Posterior vena cava (tissue), 2 donors: ENCODE data around the gene SOX6. TPM values are rescaled to one million over a fixed set of nuclear protein-coding genes. Genes with fewer than 3 reads are reported as not detected.

Experiments used
- DNase-seq: peaks from one replicate; pipeline ENCODE4 v3.0.0-alpha.2; 2020; ENCODE audit warnings: low spot score
- intact Hi-C, 2 donors: fragments of 100-400 bp; cut with DNase I; formaldehyde crosslinking; loops; one replicate each; pipeline versions ENCODE4 v1.14.1 to v1.14.2; 2022 to 2023
- total RNA-seq, 2 donors: library from RNA; stranded (reverse); fragmentation: NEBNext Ultra II Directional; extraction: Animal tissue kit (Norgen Biotek cat#: 25700); gene quantifications; one replicate each; pipeline ENCODE4 v1.2.1, GENCODE V29; 2021
- donor health status: DM: yes; HTN: yes; CAD: no.
- donor health status: DM: yes; HTN: yes; CAD: no.

SOX6 gene
- total RNA-seq, 2 donors from 2014 or later = 8.1 to 11.0 TPM

DNA sequence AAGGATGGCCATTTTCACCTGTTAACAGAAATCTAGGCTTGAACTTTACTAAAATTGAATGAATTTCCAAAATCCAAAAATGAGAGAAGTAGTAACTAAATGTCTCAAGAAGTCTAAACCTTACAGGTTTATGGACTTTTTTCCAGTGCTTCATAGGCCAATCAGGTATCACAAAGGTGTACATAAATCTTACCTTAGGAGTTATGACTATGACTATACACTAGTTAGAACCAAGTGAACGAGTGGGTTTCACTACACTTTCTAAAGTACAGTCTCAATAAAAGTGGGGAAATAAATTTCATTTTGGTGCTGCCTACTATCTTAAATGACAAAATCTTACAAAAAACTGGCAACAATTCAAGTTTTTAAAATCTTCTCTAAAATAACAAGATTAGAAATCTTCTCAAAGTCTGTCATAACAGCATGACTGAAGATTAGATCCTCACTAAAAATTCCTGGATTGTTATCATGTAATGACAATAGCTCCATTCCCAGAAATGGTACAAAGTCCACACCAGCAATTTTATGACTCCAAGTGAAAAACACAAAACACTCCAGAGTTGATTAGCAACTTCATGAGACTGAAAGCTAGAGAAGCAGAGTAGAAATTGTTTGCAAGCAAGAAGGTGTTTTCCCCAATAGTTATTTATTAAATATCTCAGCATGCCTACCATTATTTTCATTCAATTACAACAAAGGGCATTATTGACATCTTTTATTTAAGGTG lies 20.9 kb downstream of the SOX6 start:
- no peak for DNase-seq
- intact Hi-C loops = no loop called here

DNA sequence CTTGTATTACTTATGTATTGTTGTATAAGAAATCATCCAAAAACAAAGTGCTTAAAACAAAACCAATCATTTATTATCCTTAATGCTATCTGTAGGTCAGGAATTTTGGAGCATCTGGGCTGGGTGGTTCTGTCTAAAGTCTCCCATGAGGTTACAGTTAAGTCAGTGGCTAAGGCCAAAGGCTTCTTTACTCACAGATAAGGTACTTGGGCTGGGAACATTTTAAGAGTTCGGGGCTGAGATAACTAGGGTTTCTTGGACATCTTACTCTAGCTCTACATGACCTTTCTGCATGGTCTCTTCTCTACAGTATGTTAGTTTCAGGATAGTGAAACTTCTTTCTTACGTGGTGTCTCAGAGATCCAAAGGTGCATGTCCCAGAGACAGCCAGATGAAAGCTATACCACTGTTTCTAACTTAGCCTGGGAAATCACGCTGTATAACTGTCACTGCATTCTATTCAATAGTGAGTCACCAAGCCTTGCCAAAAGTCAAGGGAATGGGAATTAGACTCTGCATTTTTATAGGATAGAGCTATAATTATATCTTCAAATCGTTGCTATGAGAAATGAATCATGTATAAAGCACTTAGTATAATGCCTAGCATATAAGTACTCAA lies 29.6 kb downstream of the SOX6 start:
- no peak for DNase-seq
- intact Hi-C loops = loop anchor here in 1 of 2 donors (2.0 kb wide), 1 partner anchor 22 kb away; no protein-coding TSS in a partner anchor

DNA sequence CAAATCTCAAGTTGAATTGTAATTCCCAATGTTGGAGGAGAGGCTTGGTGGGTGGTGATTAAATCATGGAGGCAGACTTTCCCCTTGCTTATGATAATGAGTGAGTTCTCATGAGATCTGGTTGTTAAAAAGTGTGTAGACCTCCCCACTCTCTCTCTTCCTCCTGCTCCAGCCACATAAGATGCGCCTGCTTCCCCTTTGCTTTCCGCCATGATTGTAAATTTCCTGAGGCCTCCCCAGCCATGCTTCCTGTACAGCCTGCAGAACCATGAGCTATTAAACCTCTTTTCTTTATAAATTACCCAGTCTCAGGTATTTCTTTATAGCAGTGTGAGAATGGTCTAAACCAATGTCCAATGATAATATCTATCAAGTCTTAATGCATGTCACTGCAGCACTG lies 34.2 kb downstream of the SOX6 start:
- intact Hi-C loops = no loop called here

DNA sequence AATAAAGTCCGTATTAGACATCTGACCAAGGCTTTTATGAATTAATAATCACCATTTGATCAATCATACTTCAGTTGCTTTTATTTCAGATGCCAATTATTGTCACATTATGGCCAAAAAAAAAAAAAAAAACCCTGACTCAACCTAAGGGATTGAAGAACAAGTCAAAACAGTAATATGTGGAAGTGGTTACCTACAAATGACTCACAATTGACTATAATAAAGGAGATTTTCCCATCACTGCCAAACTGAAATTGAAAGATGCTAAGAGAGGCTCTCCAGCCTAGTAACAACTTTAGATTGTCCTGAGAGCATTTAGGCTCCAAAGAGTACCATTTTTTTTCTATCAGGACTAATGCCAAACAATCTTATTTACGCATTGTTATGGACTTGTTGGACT lies 35.2 kb downstream of the SOX6 start:
- intact Hi-C loops = no loop called here
- no peak for DNase-seq

More for the DNA sequence above, 34.2 kb downstream of the SOX6 start:
- no peak for DNase-seq

DNA sequence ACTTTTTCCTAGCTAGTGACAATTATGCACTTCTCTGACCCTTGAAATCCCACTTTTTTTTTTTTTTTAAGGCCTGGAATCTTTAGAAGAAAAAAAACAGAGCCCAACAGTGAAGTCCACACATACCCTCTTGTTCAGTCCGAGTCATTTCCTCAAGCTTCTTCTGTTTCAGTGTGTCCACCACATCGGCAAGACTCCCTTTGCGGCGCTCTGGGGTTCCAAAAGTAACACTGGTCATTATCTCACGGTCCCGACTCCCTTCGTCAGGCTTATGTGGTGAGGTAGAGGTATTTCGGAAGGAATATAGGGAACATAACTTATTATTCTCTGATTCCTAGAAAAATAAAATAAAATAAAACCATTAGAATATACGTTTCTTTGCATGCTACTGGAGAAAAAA lies 38.0 kb downstream of the SOX6 start:
- intact Hi-C loops = no loop called here
- DNase-seq = no peak

DNA sequence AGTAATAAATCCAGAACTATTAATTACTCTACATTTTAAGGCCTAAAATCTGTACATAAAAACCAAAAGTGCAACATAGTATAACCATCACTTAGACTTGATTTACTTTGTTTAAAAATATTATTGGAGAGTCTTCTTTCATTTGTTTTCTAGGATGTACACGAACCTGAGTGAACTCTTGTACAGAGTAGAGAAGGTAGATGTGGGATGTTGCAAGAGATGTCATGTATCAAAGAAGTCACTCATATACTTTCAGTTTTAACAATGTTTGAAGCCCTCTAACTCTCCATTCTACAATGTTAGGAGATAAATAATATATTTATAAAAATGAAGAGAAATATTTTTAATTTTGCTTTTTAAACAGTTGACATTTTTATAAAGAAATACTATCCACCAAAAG lies 38.6 kb downstream of the SOX6 start:
- no peak for DNase-seq
- intact Hi-C loops = no loop called here

DNA sequence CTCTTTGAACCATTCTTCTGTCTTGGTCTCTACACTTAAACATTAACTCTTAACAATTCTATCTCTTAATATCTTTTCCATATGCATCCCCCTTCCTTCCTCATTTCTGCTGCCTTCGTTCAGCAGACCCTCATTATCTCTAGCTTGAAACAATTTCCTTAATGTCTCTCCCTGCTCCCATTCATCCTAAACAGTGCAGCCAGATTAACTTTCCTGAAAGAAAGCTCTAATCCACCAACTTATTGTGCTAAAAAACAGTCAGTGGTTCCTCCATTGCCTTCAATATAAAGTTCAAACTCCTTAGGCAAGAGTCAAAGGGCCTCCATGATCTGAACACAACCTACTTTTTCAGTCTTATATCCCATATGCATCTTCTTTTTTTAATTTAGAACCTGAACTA lies 42.5 kb downstream of the SOX6 start:
- DNase-seq = no peak
- intact Hi-C loops = no loop called here

DNA sequence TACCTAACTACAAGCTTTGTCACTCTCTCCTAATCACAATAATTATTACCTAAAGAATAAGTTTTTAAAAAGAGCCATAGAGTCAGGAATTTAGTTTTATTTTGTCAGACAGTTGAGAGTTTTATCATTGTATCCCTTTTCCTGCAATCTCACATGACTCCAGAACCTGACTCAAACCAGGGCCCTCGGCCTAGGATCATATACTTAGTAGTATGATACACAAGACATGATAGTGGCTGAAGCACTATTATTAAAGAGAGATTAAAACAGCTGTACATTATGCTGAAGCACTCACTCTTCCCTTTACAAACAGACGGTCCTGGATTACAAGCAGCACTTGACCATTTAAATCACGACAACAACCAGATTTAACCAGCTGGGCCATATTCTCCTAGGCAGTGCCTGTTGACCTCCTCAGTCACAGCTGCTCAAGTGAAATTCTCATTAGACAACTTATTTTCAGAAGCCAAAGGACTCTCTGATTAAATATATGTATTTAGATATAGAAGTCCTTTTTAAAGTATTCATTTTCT lies 44.0 kb downstream of the SOX6 start:
- DNase-seq = no peak
- intact Hi-C loops = no loop called here

DNA sequence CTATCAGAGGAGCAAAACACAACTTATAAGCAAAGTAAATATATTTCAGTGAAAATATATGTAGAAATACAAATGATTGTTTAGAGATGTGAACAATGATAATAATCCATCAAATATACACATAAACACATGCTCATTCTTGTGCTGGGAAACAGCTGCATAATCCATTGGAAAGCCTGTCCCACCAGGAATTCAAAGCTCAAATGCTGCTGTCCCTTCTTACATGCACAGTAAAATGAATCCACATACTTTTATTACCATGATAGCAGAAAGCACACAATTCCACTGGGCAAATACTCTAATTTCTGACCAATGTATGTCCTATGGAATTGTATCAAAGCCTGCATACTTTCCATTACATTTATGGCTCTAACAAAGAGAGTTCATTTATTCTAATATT lies 44.5 kb downstream of the SOX6 start:
- intact Hi-C loops = no loop called here
- no peak for DNase-seq

DNA sequence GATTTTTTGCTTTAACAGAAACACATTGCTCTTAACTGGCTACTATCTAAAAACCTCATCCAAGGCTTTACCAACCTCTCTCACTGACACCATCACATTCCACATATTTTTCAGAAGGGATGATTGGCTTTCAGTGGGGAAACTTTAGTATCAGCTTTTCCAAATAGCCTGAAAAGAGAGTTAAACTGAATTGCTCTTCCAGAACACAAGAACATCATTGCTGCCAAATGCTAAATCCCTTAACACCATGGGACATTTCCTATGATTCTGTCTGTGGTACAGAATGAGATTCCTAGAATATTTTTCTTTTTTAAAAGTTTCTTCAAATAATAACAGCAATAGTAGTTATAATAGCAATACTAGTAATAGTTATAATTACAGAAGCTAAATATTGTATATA lies 45.4 kb downstream of the SOX6 start:
- intact Hi-C loops = no loop called here

DNA sequence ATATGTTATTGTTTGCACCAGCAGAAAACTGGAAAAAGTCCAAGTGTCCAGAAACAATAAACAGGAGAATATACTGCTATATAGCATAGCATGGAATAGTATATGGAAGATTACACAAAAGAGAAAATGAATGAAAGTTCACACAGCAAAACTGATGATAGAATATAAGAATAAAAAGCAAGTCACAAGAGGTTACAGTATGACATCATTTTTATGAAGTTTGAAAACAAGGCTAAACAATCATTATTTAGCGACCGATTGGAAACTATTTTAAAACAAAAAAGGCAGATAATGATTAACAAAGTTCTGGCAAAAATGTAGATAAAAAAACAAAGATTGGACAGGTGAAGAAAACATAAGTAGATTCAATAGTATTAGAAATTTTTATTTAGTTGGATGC lies 47.1 kb downstream of the SOX6 start:
- no peak for DNase-seq
- intact Hi-C loops = no loop called here

More for the DNA sequence above, 45.4 kb downstream of the SOX6 start:
- no peak for DNase-seq

DNA sequence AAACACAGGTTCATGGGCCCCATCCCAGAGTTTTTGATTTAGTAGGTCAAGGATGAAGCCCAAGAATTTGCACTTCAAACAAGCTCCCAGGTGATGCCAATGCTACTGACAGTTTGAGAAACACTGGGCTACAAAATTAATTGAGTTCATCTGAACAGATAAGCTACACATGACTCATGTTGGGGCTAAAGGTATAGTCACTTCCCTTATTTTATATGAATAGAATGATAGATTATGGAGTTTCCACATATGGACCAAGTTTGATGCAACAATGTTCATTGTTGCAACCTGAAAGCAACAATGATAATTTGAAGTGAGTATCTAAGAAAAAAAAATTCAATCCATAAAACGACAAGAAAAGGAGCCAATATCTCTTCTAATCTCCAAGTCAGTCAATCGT lies 54.9 kb downstream of the SOX6 start:
- no peak for DNase-seq
- intact Hi-C loops = no loop called here

DNA sequence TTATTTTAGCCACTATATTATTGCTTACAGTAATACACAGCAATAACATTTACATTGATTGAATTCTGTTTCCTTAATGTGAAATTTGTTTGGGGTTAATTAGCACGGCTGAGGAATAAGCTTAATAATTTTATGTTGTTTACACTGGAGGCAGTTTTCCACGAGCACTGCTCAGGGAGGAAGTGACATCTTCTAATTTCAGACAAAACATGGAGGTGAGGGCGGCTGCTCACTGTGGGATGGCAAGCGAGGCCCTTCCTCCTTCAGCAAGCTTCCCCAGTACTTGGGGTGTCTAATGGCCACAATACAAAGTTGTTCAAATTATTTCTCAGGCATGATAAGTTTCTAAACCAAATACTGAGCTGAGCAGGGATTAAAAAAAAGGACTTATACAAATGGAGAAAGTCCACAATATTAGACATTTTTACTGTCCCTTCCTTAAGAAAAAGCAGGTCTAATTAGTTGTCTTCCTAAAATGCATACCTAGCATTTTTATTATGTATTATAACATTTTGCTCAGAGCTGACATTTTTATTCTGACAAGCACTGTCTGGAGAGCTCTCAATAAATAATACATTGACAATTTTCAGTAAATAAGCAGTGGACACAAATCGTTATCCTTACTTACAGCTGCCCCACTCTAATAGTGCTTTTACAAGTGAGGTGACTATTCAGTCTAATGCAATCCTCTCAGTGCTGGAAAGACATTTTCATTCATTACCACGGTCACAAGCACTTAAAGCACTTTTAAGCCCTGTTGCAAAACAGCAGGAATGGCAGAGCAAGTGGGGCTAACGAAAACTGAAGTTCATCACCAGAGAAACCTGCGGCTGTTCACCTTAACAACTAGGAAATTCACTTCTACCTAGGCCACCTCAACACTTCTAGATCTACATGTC lies 56.2 kb downstream of the SOX6 start:
- intact Hi-C loops = no loop called here
- DNase-seq = no peak

DNA sequence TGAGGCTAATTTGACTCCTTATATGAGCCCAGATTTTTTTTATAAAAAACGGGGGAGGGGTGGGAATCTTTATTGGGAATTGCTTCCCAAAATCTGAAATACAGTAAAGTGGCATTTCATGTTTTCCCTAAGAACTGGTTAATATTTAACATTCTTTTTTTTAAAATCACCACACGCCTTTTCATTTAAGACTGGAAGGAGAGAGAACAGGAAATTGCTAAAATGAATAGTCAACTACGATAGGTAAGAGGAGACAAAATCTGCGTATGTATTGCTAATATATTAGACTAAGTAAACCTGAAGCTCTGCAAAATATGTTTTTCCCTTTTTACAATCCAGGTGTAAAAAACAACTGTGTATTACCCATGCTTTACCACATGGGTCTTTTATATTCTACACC lies 57.0 kb downstream of the SOX6 start:
- intact Hi-C loops = no loop called here
- DNase-seq = no peak

DNA sequence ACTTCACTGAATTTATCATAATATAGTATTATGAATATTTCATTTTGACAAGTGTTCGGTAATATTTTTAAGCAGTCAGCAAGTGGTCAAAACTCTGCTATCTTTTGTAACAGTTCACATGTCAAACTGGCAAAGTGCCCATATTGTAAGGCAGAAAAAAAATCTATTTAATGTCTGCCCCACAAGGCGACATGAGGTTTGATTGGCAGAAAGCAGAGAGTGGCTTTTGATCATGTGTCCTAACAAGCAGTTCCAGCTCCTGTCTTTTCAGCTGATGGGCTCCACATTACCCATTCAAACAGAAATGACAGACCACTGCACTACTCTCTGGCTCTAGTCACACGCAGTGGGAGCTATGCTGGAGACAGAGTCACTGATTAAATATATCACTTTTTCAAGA lies 59.0 kb downstream of the SOX6 start:
- intact Hi-C loops = no loop called here
- no peak for DNase-seq

DNA sequence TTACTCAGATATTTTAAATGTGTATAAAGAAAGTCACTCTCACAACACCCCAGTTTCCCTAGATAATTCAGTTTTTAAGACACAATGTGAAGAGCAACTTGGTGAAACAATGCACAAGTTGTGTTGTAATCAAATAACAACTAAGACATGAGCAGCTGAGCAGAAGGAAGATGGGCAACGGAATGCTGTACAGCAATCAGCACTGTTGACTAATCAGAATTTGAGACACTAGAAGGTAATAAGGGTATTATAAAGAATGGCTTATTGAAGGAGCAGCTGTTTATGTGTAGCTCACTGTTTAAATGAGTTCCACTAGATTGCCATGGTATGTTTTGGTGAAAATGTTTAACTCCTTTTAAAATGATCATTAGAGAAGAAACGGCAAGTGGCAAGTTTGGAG lies 60.1 kb downstream of the SOX6 start:
- DNase-seq = no peak
- intact Hi-C loops = no loop called here

DNA sequence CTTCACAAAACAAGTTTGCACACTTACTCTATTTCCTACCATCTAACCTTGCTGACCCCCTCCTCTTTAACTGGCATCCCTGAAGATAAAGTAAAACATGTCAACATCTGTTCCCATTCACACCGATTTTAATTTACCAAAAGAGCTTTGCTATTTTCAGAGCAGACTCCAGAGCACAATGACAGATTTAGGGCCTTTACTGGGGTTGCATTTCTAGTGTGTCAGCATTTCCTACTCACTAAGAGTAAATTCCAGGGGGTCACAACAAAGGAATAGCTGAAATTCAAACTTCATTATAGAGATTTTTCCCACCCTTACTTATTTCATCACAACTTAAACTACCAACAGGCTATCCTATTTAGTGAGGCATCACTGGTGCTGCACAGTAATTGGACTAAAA lies 60.8 kb downstream of the SOX6 start:
- intact Hi-C loops = no loop called here
- DNase-seq = no peak

DNA sequence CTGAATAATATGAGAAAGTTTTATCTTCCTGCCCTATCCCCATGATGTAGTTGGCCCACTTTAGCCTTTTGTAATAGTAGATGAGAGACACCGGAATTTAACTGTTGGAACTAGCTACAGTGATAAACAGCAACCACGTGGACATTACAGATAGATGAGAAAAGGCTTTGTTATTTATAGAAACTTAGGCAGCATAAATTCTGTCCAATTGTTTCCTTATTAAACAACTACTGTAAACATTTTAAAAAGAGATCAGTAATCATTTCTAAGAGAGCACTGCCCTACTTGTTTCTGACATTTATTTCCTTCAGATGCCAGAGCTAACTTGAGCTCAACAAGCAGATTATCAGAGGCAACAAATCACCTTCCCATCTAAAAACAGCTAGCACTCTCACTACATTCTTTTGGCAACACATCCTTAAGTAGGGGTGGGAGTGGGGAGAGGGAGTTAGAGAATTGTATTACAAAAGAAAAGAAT lies 63.1 kb downstream of the SOX6 start:
- intact Hi-C loops = no loop called here
- DNase-seq = no peak

DNA sequence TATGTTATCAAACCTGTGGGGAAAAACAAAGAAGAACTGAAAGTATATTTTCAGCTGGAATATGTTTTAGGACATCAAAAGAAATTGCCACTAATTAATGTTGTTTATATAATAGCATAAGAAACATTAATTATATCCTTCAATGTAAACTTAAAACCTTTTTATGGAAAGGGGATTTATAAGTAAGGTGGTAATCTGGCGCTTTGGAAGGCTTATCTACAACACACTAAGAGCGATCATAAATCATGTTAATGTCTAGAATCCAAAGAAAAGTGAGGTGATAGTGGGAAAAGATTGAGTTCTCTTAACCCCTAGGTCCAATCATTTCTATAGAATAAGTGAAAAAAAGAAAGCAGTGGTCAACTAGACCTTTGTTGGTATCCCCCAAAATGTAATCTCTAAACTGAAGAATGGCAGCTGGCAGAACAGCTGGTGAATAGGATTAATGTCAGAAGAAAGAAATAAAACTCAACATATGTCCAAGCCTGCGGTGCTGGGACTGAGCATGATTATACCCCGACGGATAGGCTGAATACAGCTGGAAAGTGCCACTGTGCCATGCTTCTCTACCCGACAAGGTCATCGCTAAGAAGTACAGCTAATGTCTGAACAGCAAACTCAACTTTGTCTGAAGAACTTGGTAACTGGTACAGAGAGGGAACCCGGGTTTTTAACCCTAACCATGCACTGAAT lies 64.0 kb downstream of the SOX6 start:
- intact Hi-C loops = no loop called here
- DNase-seq = no peak
